ENCODE measurements around the gene TRIM67. TPM values are rescaled to one million over a fixed set of nuclear protein-coding genes. Genes with fewer than 3 reads are reported as not detected.

TRIM67 gene
- total RNA-seq, 2 donors from 2014 or later = 0.19 TPM; not detected in 1

GRCh38 chr1:231226156-231226555, 64.3 kb downstream of the TRIM67 start:
- H3K36me3 ChIP-seq = peaks cover 48% of the 10 kb centered on the region
- H3K27me3 ChIP-seq = no peaks in the 10 kb centered on the region

GRCh38 chr1:231231511-231231910, 69.7 kb downstream of the TRIM67 start:
- Histone ChIP-seq H3K4me3 (no peak overlapping the region), H3K9me3 (no peaks in the 10 kb centered on the region), H3K36me3 (peaks cover 10% of the 10 kb centered on the region), H3K27me3 (no peaks in the 10 kb centered on the region), H3K27ac (no peak overlapping the region), H3K4me1 (peaks cover 0 to 2% of the 10 kb centered on the region in 2 donors)
- TF ChIP-seq, protein P1, sequence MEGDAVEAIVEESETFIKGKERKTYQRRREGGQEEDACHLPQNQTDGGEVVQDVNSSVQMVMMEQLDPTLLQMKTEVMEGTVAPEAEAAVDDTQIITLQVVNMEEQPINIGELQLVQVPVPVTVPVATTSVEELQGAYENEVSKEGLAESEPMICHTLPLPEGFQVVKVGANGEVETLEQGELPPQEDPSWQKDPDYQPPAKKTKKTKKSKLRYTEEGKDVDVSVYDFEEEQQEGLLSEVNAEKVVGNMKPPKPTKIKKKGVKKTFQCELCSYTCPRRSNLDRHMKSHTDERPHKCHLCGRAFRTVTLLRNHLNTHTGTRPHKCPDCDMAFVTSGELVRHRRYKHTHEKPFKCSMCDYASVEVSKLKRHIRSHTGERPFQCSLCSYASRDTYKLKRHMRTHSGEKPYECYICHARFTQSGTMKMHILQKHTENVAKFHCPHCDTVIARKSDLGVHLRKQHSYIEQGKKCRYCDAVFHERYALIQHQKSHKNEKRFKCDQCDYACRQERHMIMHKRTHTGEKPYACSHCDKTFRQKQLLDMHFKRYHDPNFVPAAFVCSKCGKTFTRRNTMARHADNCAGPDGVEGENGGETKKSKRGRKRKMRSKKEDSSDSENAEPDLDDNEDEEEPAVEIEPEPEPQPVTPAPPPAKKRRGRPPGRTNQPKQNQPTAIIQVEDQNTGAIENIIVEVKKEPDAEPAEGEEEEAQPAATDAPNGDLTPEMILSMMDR (IDR thresholded peaks at IDR 0.05) = no peak
- DNase-seq (ENCODE audit: low spot score) = no peak

More at GRCh38 chr1:231226156-231226555, 64.3 kb downstream of the TRIM67 start:
- Histone ChIP-seq H3K4me1 (no peaks in the 10 kb centered on the region), H3K27ac (no peak overlapping the region), H3K4me3 (no peak overlapping the region), H3K9me3 (no peaks in the 10 kb centered on the region)
- TF ChIP-seq, protein P1 (IDR thresholded peaks at IDR 0.05) = no peak
- no peak for DNase-seq (ENCODE audit: low spot score)

GRCh38 chr1:231232870-231233734, 71.2 kb downstream of the TRIM67 start:
- H3K9me3 ChIP-seq = no peaks in the 10 kb centered on the region
- TF ChIP-seq, protein P1 (IDR thresholded peaks at IDR 0.05) = no peak
- DNase-seq (ENCODE audit: low spot score) = no peak
- H3K27me3 ChIP-seq = no peaks in the 10 kb centered on the region
- no peak overlapping the region for H3K27ac ChIP-seq
- H3K36me3 ChIP-seq = peaks cover 20% of the 10 kb centered on the region
- peaks cover 0 to 8% of the 10 kb centered on the region in 2 donors for H3K4me1 ChIP-seq
- H3K4me3 ChIP-seq = no peak overlapping the region

GRCh38 chr1:231233735-231234417, 72.0 kb downstream of the TRIM67 start:
- TF ChIP-seq, protein P1 (IDR thresholded peaks at IDR 0.05) = no peak
- Histone ChIP-seq H3K36me3 (peaks cover 24% of the 10 kb centered on the region), H3K4me3 (no peak overlapping the region)

GRCh38 chr1:231234506-231234905, 72.6 kb downstream of the TRIM67 start:
- no peaks in the 10 kb centered on the region for H3K9me3 ChIP-seq
- no peak for DNase-seq (ENCODE audit: low spot score)
- peaks cover 0 to 12% of the 10 kb centered on the region in 2 donors for H3K4me1 ChIP-seq
- no peak overlapping the region for H3K4me3 ChIP-seq
- no peaks in the 10 kb centered on the region for H3K27me3 ChIP-seq
- H3K36me3 ChIP-seq = peaks cover 26% of the 10 kb centered on the region
- TF ChIP-seq, protein P1 (IDR thresholded peaks at IDR 0.05) = no peak
- no peak overlapping the region for H3K27ac ChIP-seq

More at GRCh38 chr1:231233735-231234417, 72.0 kb downstream of the TRIM67 start:
- DNase-seq (ENCODE audit: low spot score) = no peak
- Histone ChIP-seq H3K27me3 (no peaks in the 10 kb centered on the region), H3K27ac (no peak overlapping the region), H3K4me1 (peaks cover 0 to 8% of the 10 kb centered on the region in 2 donors), H3K9me3 (no peaks in the 10 kb centered on the region)

Data from right atrium auricular region (tissue), 2 donors.